Epithelial cell of esophagus (primary cell): ENCODE results near the gene NLRC5.
"Not testable (repeated sequence)": the region's sequence is repeated elsewhere in the genome, so short reads cannot be mapped to it uniquely, and the experiment has no call there.

ENCODE experiments used
- DNase-seq: peaks from one replicate; pipeline ENCODE4 v3.0.0; 2010; ENCODE audit warnings: low read depth
- H3K4me3 ChIP-seq: 2 replicates; pipeline ENCODE4 v1.5.1; 2011; ENCODE audit warnings: mild to moderate bottlenecking, low read length, control low read depth
- CTCF ChIP-seq: IDR thresholded peaks from 2 replicates; pipeline ENCODE4 v1.5.1; 2011; ENCODE audit warnings: low read depth, mild to moderate bottlenecking, low read length, control low read depth, inconsistent platforms; ENCODE audit not compliant: insufficient read depth; ENCODE audit errors: missing control alignments

Gene NLRC5

GRCh38 chr16:57102888-57103851 is 113.8 kb downstream of the NLRC5 start:
- no peak overlapping the region for H3K4me3 ChIP-seq
- DNase-seq = no peak
- no peak for TF ChIP-seq CTCF

GRCh38 chr16:57104706-57105105 is 115.3 kb downstream of the NLRC5 start:
- DNase-seq = no peak
- no peak overlapping the region for H3K4me3 ChIP-seq
- TF ChIP-seq CTCF = no peak

- no peak for DNase-seq
- TF ChIP-seq CTCF = no peak
- H3K4me3 ChIP-seq = no peak overlapping the region
Measured at GRCh38 chr16:57105184-57105583, 115.8 kb downstream of the NLRC5 start.

- DNase-seq = no peak
- TF ChIP-seq CTCF = no peak
- no peak overlapping the region for H3K4me3 ChIP-seq
Measured at GRCh38 chr16:57106767-57107166, 117.4 kb downstream of the NLRC5 start.

- H3K4me3 ChIP-seq = no peak overlapping the region
- no peak for DNase-seq
- TF ChIP-seq CTCF = no peak
Measured at GRCh38 chr16:57107321-57107922, 118.1 kb downstream of the NLRC5 start.

GRCh38 chr16:57108432-57108831 is 119.1 kb downstream of the NLRC5 start:
- H3K4me3 ChIP-seq = no peak overlapping the region
- TF ChIP-seq CTCF = no peak
- DNase-seq = no peak

GRCh38 chr16:57109259-57110105 is 120.1 kb downstream of the NLRC5 start:
- DNase-seq, H3K4me3 ChIP-seq: not testable (repeated sequence)
